Prostate gland (tissue), 2 donors: ENCODE measurements around the gene LINC00237.

Source experiments
- CTCF ChIP-seq, 4 experiments: fragments of 200-600 bp in 2 of 4; fragments of 450-650 bp in 2 of 4; sonication (generic) in 2 of 4; IDR thresholded peaks; 1 replicate in 3 of 4; 2 replicates in 1 of 4; pipeline ENCODE4 v1.5.1; 2016 to 2019; ENCODE audit warnings: antibody characterized with exemption in 4 of 4, mild to moderate bottlenecking in 2 of 4, moderate library complexity in 2 of 4
- POLR2A ChIP-seq: fragments of 450-650 bp; IDR thresholded peaks from one replicate; pipeline ENCODE4 v1.6.1; 2016; ENCODE audit warnings: antibody characterized with exemption, mild to moderate bottlenecking
- POLR2AphosphoS5 ChIP-seq: sonication (generic); formaldehyde crosslinking; IDR thresholded peaks from one replicate; pipeline ENCODE4 v1.6.1; 2017; ENCODE audit warnings: antibody characterized with exemption

GRCh38 chr20:21103582-21104465 is 2.3 kb downstream of the LINC00237 start:
- TF ChIP-seq CTCF (IDR thresholded peaks at IDR 0.05), result no peak
- no peak for TF ChIP-seq POLR2A
- TF ChIP-seq POLR2AphosphoS5, result no peak
